ENCODE results near the gene NKTR.

GRCh38 chr3:42697289-42698051, 97.0 kb downstream of the NKTR start:
- TF ChIP-seq POLR2A (IDR thresholded peaks at IDR 0.05): no peak
- TF ChIP-seq CTCF (IDR thresholded peaks at IDR 0.05): no peak

Data from lower leg skin (tissue), 3 donors.